HG02884 (cell line): ENCODE data around the gene TFF2.

ENCODE experiments used
- ATAC-seq: cut with Tn5 transposase; IDR thresholded peaks from one replicate; pipeline ENCODE4 v1.9.1; 2021; ENCODE audit warnings: mild to moderate bottlenecking, moderate library complexity; ENCODE audit not compliant: unreplicated experiment

Gene TFF2

DNA sequence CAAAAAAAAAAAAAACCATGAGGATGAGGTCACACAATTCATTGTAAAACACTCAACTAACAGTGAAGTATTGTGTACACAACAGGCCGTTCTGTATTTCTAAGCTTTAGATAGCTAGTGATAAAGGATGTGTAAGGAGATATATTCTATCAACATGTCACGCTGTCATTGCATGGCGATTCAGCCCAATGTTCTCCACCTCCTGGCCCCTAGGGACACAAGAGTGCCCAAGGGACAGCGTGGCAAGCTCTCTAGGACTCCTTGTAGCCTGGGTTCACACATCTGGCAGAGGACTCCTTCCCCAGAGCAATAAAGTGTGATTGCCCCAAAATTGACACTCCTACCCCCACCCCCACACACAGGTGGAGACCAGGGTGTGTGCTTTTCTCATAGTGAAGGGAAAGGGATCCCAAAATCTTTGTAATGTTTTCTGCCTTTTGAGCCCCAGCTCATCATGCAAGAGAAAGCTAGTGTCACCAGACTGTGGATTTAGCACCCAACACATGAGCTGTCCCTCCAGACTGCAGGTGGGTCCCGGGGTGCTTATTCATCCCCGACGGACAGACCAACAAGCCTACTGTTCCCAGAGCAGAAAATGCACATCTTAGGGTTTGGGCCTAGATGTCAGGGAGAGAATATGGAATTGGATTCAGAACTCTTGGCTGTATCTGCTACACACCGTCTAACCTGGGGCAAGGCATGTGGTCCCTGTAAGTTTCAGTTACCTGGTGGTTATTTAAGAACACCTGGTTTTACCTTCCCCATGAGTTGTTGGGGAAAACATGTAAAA lies 33.6 kb upstream of the TFF2 start:
- ATAC-seq = no peak

DNA sequence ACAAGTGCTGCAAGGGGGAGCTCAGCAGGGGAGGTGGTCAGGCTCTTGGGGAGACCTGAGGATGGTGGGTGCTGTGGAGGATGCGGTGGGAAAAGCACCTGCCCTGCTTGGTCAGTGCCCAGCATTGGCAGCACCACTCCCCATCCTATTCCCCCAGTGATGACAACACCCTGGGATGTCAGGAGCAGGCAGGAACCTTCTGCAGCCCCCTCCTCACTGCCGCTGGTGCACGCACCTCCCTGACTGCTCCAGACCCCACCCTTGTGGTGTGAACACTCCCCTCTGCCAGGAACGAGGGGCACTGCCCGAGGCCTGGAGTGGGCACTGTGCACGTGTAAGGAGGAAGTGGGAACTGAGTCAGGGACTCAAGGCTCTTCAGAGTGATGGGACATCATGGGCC lies 32.5 kb upstream of the TFF2 start:
- ATAC-seq = no peak

DNA sequence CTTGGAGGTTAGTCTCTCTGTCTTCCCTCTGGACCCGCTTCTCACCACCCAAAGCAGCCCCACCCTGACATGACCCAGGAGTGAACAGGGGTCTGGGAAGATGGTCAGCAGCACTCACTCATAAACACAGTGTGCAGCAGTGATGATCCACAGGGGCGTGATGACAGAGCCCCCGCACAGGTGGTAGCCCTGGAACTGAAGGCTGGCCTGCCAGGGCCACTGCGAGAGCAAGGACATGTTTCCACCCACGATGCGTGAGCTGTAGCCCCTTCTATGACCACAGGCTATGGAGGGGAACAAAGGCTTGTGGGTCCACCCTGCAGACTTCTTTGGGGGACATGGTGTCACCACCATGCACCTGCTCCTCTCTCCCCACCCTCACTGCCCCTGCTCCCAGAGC lies 32.1 kb upstream of the TFF2 start:
- ATAC-seq = no peak

DNA sequence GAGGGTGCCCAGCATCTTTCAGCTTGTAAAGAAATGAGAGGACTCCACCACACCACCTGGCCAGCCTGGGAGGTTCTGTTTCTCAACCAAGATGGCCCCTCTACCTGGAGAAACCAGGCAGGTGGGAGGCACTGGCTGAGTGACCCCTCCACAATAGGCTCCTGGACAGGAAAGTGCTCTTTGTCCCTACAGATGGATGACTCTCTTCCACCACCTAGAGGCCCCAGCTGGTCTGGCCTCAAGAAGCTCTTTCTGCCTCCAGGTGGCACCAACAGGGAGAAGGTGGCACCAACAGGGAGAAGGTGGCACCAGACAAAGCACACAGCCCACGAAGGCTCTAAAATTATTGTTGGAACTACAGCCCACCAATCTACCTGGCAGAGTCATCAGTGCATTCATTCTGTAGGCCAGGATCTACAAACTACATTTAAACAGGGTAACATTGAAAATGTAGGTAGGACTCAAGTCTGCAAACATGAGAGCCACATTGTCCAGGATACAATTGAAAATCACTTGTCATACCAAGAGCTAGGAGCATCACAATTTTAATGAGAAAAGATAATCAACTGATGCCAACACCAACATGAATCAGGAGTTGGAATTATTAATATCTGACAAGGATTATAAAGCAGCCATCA lies 30.7 kb upstream of the TFF2 start:
- no peak for ATAC-seq

DNA sequence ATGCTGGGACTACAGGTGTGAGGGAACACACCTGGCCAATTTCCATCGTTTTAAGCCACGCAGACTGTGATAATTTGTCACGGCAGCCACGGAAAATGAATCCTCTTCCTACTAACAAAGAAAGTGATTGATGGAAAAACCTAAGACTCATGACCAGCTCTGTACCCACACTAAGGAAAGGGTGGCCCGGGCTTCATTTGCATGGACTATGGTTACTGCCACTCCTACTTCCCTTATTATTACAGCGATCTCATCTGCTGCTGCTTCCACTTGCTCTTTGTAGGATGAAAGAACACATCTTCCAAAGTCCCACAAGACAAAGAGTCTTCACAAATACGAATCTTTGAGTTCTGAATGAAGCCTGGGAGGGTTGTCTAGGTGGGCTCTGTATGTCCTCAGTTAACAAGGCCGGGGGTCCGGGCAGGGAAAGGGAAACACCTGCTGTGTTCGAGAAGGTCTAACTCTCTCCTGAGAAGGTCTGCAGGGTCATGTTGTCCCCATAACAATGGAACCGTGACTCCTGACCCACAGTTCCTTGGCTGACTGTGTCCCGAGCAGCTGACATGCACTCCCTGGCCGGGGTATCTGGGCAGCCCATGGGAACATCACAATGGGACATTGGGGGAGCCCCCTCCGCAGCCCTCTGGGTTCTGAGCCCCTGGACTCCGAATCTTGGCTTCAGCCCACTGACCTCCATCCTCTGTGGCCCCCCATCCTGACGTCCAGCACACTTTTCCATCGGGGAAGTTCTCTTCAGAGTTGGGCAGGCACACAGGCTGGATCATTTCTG lies 28.8 kb upstream of the TFF2 start:
- no peak for ATAC-seq

DNA sequence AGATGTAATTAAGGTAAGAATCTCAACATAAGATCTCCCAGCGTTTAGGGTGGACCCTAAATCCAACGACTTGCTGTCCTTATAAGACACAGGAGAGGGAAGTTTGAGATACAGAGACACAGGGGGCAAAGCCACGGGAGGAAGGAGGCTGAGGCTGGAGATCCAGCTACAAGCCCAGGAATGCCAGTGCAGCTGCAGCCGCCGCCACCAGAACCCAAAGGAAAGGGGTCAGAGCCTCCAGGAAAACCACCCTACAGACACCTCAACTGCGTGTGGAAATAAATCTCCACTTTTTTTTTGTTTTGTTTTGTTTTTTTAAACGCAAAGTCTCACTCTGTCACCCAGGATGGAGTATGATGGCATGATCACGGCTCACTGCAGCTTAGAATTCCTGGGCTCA lies 27.6 kb upstream of the TFF2 start:
- no peak for ATAC-seq

DNA sequence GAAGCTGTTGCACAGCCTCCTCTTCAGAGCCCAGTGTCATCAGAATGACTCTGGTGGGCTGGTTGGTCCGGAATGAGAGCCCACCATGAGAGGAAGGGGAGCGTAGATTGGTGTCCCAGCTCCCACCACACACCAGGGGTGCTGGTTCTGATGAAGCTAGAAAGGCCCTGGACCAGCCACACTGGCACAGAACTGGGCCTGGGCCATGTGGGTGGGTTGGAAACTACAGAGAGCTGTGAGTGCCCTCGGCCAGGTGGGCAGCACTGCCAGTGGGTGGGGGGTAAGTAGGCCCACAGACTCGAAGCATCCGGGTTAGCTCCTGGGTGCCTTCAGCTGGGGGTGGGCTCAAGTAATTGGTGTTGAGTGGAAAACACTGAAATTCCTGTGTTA lies 27.2 kb upstream of the TFF2 start:
- ATAC-seq = no peak

DNA sequence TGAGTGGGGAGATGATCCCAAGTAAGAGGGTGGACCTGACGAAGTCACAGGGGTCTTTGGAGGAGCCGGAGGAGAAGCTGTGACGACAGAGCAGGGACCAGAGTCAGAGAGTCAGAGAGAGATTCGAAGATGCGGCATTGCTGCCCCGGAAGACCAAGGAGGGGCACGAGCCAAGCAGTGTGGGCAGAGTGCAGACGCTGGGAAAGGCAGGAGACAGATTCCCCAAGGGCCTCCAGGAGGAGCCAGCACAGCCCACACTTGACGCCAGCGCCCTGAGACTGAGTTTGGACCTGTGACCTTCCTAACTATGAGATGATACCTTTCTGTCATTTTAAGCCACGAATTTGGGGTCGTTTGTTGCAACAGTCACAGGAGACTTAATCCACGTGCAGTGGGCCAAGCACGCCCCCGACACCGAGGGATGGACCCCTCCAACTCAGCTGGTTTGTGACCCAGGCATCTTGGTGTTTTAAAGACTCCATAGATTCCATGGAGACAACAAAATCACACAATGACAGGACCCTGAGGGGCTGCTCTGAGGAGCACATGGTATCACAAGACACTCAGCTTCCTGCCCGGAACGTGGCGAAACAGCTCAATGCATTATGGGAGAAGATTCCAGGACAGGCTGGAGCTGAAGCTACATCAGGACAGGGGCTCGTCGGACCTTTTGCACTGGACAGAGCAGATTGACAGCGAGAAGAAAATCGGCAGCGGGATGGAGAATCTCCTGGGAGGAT lies 26.6 kb upstream of the TFF2 start:
- ATAC-seq = no peak

DNA sequence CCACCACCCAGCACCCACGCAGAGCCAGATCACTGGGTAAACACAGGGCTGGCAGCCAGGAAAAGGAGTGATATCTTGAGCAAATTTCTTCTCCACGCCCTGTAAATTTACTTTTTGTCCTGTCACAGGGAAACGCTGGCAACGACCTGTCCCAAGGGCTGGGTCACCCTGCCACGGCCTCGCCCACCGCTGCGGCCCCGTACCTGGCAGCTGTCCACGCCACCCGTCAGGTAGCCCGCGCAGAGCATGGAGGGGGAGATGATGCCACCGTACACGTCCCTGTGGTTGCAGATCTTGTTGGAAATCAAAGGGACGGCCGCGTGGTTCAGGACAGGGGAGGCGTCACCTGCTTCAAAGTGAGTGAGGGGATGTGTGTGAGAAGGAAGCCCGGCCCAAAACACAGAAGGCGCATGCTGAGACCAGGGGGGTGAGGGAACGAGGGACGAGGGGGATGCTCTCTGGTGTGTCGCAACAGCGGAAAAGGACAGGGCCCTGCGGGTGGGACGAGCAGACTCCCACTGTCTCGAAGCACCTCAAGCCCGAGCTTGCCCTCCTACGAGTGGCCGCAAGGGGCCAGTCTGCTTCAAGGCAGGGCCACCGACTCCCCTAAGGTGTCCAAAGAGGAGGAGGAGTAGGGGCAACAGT lies 25.7 kb upstream of the TFF2 start:
- ATAC-seq = no peak

DNA sequence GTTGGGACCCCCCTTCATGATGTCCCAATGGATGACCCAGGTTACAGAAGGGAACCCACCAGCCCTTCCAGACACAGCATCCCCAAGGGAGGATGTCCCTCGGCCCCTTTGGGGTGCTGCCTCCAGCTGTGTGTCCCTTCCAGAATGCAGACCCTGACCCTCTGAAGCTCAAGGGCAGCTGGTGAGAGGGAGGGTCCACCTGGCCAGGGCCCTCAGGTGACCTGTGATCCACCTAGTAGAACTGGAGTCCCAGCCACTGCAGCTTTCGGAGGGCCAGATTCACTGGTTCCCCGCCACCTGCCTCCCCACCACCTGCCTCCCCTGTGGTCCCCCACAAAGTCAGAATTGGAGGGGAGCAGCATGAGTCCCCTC lies 25.2 kb upstream of the TFF2 start:
- no peak for ATAC-seq

DNA sequence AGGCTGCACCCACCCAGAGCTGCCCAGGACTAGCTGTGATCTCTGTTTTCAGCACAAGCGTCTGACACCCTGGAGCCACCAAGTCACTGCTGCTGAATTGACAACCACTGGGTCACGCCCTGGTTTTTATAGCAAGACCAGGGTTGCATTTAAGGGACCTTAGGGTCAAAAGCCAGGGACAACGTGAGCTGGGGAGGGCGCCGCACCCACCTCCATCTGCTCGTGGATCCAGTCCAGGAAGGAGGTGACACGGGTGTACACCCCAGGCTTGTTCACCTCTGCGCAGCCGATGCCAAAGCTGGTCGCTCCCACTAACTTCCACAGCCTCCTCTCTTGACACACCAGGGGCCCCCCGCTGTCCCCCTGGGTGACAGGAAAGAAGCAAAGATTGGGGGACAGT lies 24.7 kb upstream of the TFF2 start:
- no peak for ATAC-seq

DNA sequence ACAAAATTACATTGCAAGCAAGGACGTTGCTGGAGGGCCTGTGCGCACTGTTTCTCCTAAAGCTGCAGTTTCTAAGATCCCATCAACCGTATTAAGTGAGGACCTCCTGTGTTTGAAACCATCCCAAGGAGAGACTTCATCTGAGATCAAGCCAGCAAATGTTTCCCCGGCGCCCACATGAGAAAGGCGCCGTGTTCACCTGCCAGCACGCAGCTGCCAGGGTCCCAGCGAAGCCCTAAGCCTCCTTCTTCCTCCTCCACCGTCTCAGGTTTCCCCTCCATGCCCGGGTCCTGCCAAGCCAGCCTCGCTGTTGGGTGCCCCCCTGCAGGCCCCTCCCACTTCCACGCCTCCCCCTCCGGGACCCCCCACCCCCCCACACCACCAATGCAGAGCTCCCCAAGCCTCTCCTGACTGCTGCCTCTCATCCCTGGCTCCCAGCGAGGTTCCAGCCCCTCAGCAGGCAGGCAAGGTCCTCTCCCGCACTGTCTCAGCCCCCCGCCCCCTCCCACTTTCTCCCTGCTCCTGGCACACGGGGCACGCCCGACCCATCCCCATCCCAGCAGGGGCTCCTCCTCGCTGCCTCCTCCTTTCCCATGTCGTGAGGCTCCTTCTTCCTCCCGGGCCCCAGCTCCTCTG lies 24.2 kb upstream of the TFF2 start:
- ATAC-seq = no peak

DNA sequence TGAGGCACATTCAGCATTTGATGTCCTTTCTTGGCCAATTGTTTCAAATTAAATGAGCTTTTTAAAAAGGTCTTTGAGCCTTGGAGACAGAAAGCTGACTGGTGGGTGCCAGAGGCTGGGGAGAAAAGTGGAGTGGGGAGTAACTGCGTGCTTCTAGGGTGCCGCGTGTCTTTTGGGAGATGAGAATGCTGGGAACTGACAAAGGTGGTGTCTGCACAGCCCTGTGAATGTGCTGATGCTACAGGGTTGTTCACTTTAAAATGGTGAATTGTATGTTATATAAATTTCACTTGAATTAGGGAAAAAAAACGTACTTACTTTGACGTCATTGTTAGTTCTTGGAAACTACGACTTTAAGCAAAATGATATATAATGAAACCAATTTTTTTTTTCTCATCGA lies 23.7 kb upstream of the TFF2 start:
- no peak for ATAC-seq

DNA sequence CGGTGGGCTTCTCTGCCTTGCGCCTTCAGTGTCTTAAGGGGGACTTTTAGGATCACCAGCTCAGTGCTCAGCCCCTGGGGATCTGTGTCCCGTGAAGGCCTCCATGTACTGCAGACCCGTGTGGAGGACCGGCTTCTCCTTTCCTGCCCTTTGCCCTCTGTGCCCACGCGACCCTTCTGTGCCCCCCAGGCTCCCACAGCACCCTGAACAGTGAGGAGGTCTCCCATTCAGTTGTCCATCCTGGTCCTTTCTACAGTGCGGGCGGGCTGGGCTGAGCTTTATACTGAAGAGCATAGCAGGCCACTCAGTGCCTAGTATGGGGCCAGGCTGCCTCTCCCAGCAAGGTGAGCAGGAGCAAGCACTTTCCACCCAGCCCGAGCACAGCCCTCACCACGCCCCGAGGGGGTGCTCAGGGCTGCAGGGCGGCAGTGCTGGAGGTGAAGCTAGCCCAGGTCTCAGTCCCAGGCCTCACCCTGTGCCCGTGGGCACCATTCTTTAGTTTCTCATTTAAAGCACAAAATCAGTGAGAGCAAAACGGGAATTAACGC lies 23.2 kb upstream of the TFF2 start:
- no peak for ATAC-seq

DNA sequence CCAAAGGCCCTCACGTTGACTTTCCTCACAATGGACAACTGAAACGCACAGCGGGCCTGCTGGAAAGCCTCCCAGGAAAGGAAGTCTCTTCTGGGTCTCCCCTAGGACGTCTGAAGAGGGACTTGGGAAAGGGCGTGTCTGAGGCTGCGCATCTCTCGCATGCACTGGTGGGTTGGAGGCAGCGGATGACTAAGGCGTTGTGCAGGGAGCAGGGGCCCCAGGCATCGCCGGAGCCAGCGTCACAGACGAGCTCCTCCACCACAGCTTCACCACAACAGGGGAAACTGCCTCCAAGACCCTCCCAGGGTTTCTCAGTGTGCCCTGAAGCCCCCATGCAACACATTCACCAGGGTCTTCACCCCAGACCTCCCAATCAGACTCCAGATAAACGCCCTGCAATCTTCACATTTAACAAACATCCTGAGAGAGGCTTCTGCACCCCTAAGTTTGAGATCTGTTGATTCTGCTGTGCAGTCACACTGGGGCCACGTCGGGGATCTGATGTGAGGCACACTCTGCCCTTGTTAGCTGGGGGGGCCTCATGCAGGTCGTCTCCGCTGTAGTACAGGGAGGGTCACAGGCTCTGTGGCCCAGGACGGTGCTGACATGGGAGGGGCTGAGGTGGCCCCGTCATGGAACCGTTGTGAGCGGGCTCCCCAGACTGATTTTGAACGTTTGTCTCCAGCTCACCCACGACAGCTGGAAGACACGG lies 22.6 kb upstream of the TFF2 start:
- no peak for ATAC-seq

DNA sequence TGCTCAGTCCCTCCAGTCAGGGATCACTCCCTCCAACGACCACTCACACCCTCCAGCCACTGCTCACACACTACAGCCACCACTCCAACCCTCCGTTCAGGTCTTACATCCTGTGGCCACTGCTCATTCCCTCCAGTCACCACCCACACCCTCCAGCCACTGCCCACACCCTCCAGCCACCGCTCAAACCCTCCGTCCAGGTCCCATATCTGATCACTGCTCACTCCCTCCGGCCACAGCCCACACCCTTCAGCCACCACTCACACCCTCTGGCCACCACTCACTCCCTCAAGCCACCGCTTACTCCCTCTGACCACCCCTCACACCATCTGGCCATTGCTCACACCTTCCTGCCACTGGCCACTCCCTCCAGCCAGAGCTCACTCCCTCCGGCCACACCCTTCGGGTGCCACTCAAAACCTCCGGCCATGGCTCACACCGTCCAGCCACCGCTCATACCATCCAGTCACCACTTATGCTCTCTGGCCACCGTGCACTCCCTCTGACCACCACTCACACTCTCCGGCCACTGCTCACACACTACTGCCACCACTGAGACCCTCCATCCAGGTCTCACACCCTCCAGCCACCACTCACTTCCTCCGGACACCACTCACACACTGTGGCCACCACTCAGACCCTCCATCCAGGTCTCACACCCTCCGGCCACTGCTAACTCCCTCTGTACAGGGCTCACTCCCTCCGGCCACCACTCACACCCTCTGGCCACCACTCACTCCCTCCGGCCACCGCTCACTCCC lies 20.3 kb upstream of the TFF2 start:
- no peak for ATAC-seq

DNA sequence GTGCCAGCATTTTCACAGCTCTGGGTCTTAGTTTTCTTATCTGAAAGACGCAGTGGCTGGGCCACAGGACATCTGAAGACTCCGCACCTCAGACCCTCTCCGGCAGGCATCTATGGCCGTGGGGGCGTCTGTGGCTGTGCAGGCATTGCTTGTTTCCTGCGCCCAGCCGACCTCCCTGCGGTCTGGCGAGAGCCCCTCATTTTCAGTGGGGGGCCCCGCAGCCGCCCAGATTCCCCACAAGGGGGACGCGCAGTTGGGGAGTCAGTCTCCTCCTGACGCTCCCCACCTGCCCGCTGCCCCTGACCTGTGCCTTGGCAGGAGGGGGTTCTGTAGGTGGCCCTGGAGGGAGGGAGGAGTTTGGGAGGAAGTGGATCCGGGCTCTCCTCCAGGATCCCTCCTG lies 19.0 kb upstream of the TFF2 start:
- no peak for ATAC-seq

DNA sequence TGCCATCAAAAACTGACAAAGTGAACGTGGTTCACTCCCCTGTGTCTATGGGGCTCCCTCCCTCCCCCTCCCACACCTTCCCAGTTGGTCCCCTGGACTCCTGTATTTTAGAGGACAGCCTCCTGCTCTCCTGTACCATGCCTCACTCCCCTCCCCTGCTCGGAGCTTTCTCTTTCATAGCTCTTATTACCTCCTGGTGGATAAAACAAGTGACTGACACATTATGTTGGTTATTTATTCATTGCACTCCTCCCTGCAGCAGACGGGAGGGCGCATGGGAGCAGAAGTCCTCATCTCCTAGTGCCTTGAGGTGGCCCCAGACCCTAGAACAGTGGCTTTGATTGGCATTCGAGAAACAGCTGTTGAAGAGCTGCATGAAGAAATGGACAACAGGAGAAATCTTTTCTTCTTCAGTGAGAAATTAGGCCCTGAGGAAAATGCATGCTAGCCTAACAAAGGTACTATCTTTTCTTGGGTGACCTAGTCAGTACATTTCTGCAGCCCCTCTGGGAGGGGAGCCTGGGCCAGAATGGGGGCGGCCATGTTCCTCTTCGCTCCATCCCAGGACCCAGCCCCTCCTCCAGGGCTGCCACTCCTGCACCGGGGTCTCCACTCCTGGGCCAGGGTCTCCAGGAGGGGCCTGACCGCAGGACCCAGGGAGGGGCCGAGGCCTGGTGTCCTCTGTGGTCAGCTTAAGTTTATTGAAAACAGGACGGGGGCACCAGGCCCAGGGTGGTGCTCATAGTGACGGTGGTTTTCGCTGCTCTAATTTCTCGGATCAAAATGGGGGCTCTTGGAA lies 16.8 kb upstream of the TFF2 start:
- ATAC-seq = no peak
